Measurements from ENCODE around the gene TLE2. TPM values are rescaled to one million over a fixed set of nuclear protein-coding genes. Genes with fewer than 3 reads are reported as not detected.

The TLE2 gene
- total RNA-seq, 4 donors from 2014 or later, result 81.3 to 114 (median 90.3) TPM

GRCh38 chr19:3001235-3001800 lies 27.8 kb downstream of the TLE2 start:
- intact Hi-C loops (cut with DNase I), result no loop called here
- H3K27ac ChIP-seq, result no peak overlapping the region
- peaks cover 15 to 29% of the 10 kb centered on the region in 2 donors for H3K36me3 ChIP-seq
- no peaks in the 10 kb centered on the region for H3K27me3 ChIP-seq
- H3K9me3 ChIP-seq, result no peaks in the 10 kb centered on the region
- no peaks in the 10 kb centered on the region for H3K4me1 ChIP-seq
- DNase-seq, result no peak
- H3K4me3 ChIP-seq (replicated peaks in 1 of 3), result no peak overlapping the region
- 93 to 96% methylated on average over 6 of the region's 6 CpGs for WGBS, 2 donors
- TF ChIP-seq POLR2A (IDR thresholded peaks at IDR 0.05) (no peak), CTCF (IDR thresholded peaks at IDR 0.05) (no peak)

- WGBS, 2 donors, result 88 to 97% methylated on average over 11 of the region's 11 CpGs
Observed at GRCh38 chr19:2998642-2999041, 30.4 kb downstream of the TLE2 start.

GRCh38 chr19:2997720-2998119 lies 31.4 kb downstream of the TLE2 start:
- H3K9me3 ChIP-seq, result no peaks in the 10 kb centered on the region
- H3K27ac ChIP-seq, result no peak overlapping the region
- intact Hi-C loops (cut with DNase I), result no loop called here
- no peak overlapping the region for H3K4me3 ChIP-seq (replicated peaks in 1 of 3)
- no peaks in the 10 kb centered on the region for H3K4me1 ChIP-seq
- no peaks in the 10 kb centered on the region for H3K27me3 ChIP-seq
- DNase-seq, result no peak
- WGBS, 2 donors, result 80 to 82% methylated on average over 10 to 13 of the region's 13 CpGs
- H3K36me3 ChIP-seq, result peaks cover 8 to 13% of the 10 kb centered on the region in 2 donors
- TF ChIP-seq POLR2A (IDR thresholded peaks at IDR 0.05) (no peak), CTCF (IDR thresholded peaks at IDR 0.05) (no peak)

More at GRCh38 chr19:2998642-2999041, 30.4 kb downstream of the TLE2 start:
- no peak overlapping the region for H3K4me3 ChIP-seq (replicated peaks in 1 of 3)
- H3K4me1 ChIP-seq, result no peaks in the 10 kb centered on the region
- no peak for TF ChIP-seq POLR2A (IDR thresholded peaks at IDR 0.05)
- no peak overlapping the region for H3K27ac ChIP-seq
- no peaks in the 10 kb centered on the region for H3K27me3 ChIP-seq
- intact Hi-C loops (cut with DNase I), result no loop called here
- no peaks in the 10 kb centered on the region for H3K9me3 ChIP-seq
- no peak for DNase-seq
- peaks cover 8 to 14% of the 10 kb centered on the region in 2 donors for H3K36me3 ChIP-seq

- TF ChIP-seq CTCF (IDR thresholded peaks at IDR 0.05) (no peak), POLR2A (IDR thresholded peaks at IDR 0.05) (no peak)
- no peak overlapping the region for H3K27ac ChIP-seq
- WGBS, 2 donors, result 75 to 80% methylated on average over 14 of the region's 15 CpGs
- DNase-seq, result no peak
- intact Hi-C loops (cut with DNase I), result no loop called here
- H3K4me1 ChIP-seq, result no peaks in the 10 kb centered on the region
- H3K4me3 ChIP-seq (replicated peaks in 1 of 3), result no peak overlapping the region
- H3K36me3 ChIP-seq, result peaks cover 0 to 8% of the 10 kb centered on the region in 2 donors
- H3K9me3 ChIP-seq, result no peaks in the 10 kb centered on the region
- H3K27me3 ChIP-seq, result no peaks in the 10 kb centered on the region
Observed at GRCh38 chr19:2994588-2995131, 34.4 kb downstream of the TLE2 start.

- H3K27ac ChIP-seq, result no peak overlapping the region
- 64 to 79% methylated on average over 9 of the region's 9 CpGs for WGBS, 2 donors
- no peak for TF ChIP-seq CTCF (IDR thresholded peaks at IDR 0.05)
- TF ChIP-seq POLR2A (IDR thresholded peaks at IDR 0.05), result no peak
- H3K9me3 ChIP-seq, result no peaks in the 10 kb centered on the region
- H3K27me3 ChIP-seq, result no peaks in the 10 kb centered on the region
- no peak overlapping the region for H3K4me3 ChIP-seq (replicated peaks in 1 of 3)
- intact Hi-C loops (cut with DNase I), result no loop called here
- peaks cover 0 to 8% of the 10 kb centered on the region in 2 donors for H3K36me3 ChIP-seq
- no peak for DNase-seq
- no peaks in the 10 kb centered on the region for H3K4me1 ChIP-seq
Observed at GRCh38 chr19:2993579-2993978, 35.5 kb downstream of the TLE2 start.

Data from thyroid gland (tissue), 4 donors.